Transverse colon (tissue), 4 donors: ENCODE measurements around the gene EFNA4. TPM values are rescaled to one million over a fixed set of nuclear protein-coding genes. Genes with fewer than 3 reads are reported as not detected.
A peak's percentile ranks its signal among the peaks of the same experiment; 100 is the strongest.

Source experiments
- DNase-seq: peaks from one replicate; pipeline ENCODE4 v3.0.0-alpha.2; 2019
- H3K27ac ChIP-seq, 4 donors: fragments of 200-600 bp; sonication (generic); 2 replicates each; pipeline ENCODE4 v1.5.1; 2016 to 2018; ENCODE audit warnings: inconsistent platforms in 4 of 4
- H3K27me3 ChIP-seq: fragments of 200-600 bp; sonication (generic); 2 replicates; pipeline ENCODE4 v1.5.1; 2017; ENCODE audit warnings: inconsistent platforms
- H3K36me3 ChIP-seq, 4 donors: fragments of 200-600 bp; sonication (generic); 2 replicates each; pipeline ENCODE4 v1.5.1; 2017 to 2019; ENCODE audit warnings: inconsistent platforms in 4 of 4
- H3K4me1 ChIP-seq, 4 donors: fragments of 200-600 bp; sonication (generic); 2 replicates each; pipeline ENCODE4 v1.5.1; 2017 to 2020; ENCODE audit warnings: inconsistent platforms in 4 of 4
- H3K4me3 ChIP-seq, 4 donors: fragments of 200-600 bp; sonication (generic); 1 replicate in 1 of 4; 2 replicates in 3 of 4; pipeline versions ENCODE4 v1.5.1 to v1.6.1; 2017 to 2019; ENCODE audit warnings: inconsistent platforms in 4 of 4
- H3K9me3 ChIP-seq, 2 donors: fragments of 200-600 bp; sonication (generic); 2 replicates each; pipeline ENCODE4 v1.5.1; 2017 to 2019; ENCODE audit warnings: inconsistent platforms in 2 of 2
- EP300 ChIP-seq: sonication (generic); formaldehyde crosslinking; IDR thresholded peaks from one replicate; pipeline ENCODE4 v1.6.1; 2017; ENCODE audit warnings: antibody characterized with exemption, low read depth
- POLR2A ChIP-seq: fragments of 450-650 bp; IDR thresholded peaks from one replicate; pipeline ENCODE4 v1.6.1; 2016; ENCODE audit warnings: antibody characterized with exemption, mild to moderate bottlenecking, moderate library complexity
- POLR2AphosphoS5 ChIP-seq, 3 donors: sonication (generic); formaldehyde crosslinking; IDR thresholded peaks; one replicate each; pipeline ENCODE4 v1.6.1; 2016; ENCODE audit warnings: antibody characterized with exemption in 3 of 3
- WGBS, 2 donors: methylation state at CpG; one replicate each; pipeline ENCODE4 v1.1.5; 2018; ENCODE audit warnings: low coverage in 1 of 2; 5-methylcytosine and 5-hydroxymethylcytosine counted together
- in situ Hi-C, 4 donors: fragments of 200-750 bp; cut with MboI; loops; one replicate each; pipeline versions ENCODE4 v1.15.0 to v1.15.1; 2017; ENCODE audit warnings: low sequenced_read_pairs in 3 of 4, low pct_ligation_motif_present in 1 of 4, low pct_unique_long_range_greater_than_20kb in 1 of 4
- intact Hi-C: fragments of 100-400 bp; cut with DNase I; formaldehyde crosslinking; loops from one replicate; pipeline ENCODE4 v1.15.1; 2023; ENCODE audit warnings: low total_unique reads
- total RNA-seq, 4 donors: library from RNA; depleted of rRNA; stranded (reverse); fragments of >200 nt; gene quantifications; one replicate each; pipeline ENCODE4 v1.1.0, GENCODE V29; 2016
- TF ChIP-seq, protein P1 (sequence below), 5 experiments: fragments of 200-600 bp in 3 of 5; fragments of 450-650 bp in 2 of 5; sonication (generic) in 3 of 5; IDR thresholded peaks; 1 replicate in 2 of 5; 2 replicates in 3 of 5; pipeline ENCODE4 v1.5.1; 2016 to 2017; ENCODE audit warnings: antibody characterized with exemption in 5 of 5, inconsistent platforms in 3 of 5, mild to moderate bottlenecking in 2 of 5, moderate library complexity in 1 of 5

Gene EFNA4
- total RNA-seq, 4 donors from 2014 or later = 18.3 to 57.2 (median 37.2) TPM

DNA sequence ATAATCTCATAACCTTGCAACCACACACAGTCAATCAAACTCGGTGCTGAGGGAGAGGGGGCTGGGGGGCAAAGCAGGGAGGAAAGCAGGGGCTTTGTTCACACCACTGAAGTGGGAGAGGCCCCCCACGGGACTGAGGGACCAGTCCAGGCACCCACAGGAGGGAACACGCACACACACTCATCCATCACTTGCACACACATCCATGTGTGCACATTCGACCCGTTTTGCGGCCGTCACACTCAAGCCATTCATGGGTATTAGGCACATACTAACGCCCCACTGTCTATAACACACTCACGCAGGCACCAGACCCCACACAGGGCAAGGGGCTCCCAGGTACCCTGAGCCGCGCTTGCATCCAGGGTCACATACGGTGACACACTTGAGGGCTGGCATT, 29.1 kb downstream of the EFNA4 start:
- in situ Hi-C loops (loop anchor here (5.0 to 10.0 kb wide), 2 partner anchors 72 to 75 kb away; no protein-coding TSS in a partner anchor), intact Hi-C loops (loop anchor here (5.0 kb wide), 1 partner anchor 35 kb away; the partner anchor contains the start of gene EFNA1)
- Histone ChIP-seq H3K4me3 (no peak overlapping the region), H3K27ac (no peak overlapping the region), H3K9me3 (no peaks in the 10 kb centered on the region), H3K36me3 (no peaks in the 10 kb centered on the region), H3K4me1 (peaks cover 12 to 26% (median 19%) of the 10 kb centered on the region in 4 donors), H3K27me3 (no peaks in the 10 kb centered on the region)
- 83% methylated on average over 12 of the region's 12 CpGs; no CpG with 5 or more reads in 1 of the 2 donors for WGBS, 2 donors
- TF ChIP-seq POLR2A (no peak), EP300 (no peak), POLR2AphosphoS5 (IDR thresholded peaks at IDR 0.05) (no peak)
- TF ChIP-seq, protein P1, sequence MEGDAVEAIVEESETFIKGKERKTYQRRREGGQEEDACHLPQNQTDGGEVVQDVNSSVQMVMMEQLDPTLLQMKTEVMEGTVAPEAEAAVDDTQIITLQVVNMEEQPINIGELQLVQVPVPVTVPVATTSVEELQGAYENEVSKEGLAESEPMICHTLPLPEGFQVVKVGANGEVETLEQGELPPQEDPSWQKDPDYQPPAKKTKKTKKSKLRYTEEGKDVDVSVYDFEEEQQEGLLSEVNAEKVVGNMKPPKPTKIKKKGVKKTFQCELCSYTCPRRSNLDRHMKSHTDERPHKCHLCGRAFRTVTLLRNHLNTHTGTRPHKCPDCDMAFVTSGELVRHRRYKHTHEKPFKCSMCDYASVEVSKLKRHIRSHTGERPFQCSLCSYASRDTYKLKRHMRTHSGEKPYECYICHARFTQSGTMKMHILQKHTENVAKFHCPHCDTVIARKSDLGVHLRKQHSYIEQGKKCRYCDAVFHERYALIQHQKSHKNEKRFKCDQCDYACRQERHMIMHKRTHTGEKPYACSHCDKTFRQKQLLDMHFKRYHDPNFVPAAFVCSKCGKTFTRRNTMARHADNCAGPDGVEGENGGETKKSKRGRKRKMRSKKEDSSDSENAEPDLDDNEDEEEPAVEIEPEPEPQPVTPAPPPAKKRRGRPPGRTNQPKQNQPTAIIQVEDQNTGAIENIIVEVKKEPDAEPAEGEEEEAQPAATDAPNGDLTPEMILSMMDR (IDR thresholded peaks at IDR 0.05) = no peak
- DNase-seq = no peak

DNA sequence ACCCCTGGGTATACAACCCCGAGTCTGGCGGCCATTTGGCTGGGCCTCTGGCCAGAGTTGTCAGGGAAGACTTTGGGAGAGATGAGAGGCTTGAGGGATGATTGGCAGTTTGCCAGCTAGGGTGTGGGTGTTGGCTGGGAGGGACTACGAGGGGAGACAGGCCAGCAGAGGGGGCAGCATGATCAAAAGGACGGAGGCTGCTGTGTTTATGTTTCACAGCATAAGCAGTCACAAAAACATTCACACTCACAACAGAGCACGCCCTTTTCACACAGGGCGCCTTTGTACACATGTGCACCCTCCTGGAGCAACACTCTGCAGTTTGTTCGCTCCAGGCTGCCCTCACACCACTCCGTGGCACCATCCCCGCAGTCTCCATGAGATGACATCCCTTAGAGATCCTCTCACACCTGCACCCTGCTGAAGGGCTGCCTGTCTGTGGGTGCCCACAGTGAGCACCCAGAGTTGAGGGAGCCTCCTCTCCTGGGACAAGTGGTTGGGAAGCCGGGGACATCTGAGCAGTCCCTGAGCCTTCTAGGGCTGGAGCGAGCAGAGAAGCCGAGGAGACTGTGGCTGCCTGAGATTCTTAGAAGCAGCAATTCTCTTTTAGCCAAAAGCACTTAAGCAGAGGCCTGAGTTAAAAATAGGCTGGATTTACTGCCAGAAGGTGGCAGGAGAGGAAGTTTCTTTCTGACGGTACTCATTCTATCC, 30.5 kb downstream of the EFNA4 start:
- Histone ChIP-seq H3K4me3 (no peak overlapping the region), H3K27me3 (no peaks in the 10 kb centered on the region), H3K36me3 (no peaks in the 10 kb centered on the region), H3K9me3 (no peaks in the 10 kb centered on the region), H3K27ac (peak overlapping the region; percentile 23 to 64 (median 50)), H3K4me1 (peaks cover 12 to 26% (median 19%) of the 10 kb centered on the region in 4 donors)
- DNase-seq = no peak
- intact Hi-C loops (loop anchor here (2.0 to 5.0 kb wide), 2 partner anchors 33 to 73 kb away; partner anchors contain the start of gene EFNA1), in situ Hi-C loops (loop anchor here (5.0 to 10.0 kb wide), 2 partner anchors 71 to 73 kb away; no protein-coding TSS in a partner anchor)
- TF ChIP-seq POLR2A = no peak
- TF ChIP-seq, protein P1 (IDR thresholded peaks at IDR 0.05) = peak; percentile 39 to 52 (median 40)
- WGBS, 2 donors = 21% methylated on average over 13 of the region's 13 CpGs; no CpG with 5 or more reads in 1 of the 2 donors

DNA sequence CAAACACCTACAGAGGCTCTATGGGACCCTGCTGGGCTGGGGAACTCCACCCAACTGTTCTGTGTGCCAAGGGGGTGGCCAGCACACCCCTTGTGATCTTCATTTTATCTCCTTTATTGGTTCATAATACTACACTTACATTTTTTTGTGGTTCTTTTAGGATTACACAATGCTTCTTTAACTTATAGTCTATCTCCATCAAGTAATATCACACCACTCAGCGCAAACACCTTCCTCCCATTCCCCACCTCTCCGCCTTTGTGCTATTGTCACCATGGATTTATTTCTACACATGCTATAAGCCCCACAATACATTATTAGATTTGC, 31.0 kb downstream of the EFNA4 start:
- TF ChIP-seq, protein P1 (IDR thresholded peaks at IDR 0.05) = peak in 1 of 5 experiments; percentile 2
- no peak for TF ChIP-seq POLR2A
- 38 to 68% methylated on average over 2 of the region's 2 CpGs for WGBS, 2 donors
- H3K27me3 ChIP-seq = no peaks in the 10 kb centered on the region
- H3K36me3 ChIP-seq = no peaks in the 10 kb centered on the region
- peak overlapping the region; percentile 23 to 64 (median 50) for H3K27ac ChIP-seq
- H3K4me1 ChIP-seq = peaks cover 12 to 26% (median 19%) of the 10 kb centered on the region in 4 donors
- intact Hi-C loops = loop anchor here (2.0 to 5.0 kb wide), 2 partner anchors 33 to 72 kb away; partner anchors contain the start of gene EFNA1
- no peak overlapping the region for H3K4me3 ChIP-seq
- no peak for DNase-seq
- in situ Hi-C loops = loop anchor here (5.0 to 10.0 kb wide), 2 partner anchors 70 to 73 kb away; no protein-coding TSS in a partner anchor
- no peaks in the 10 kb centered on the region for H3K9me3 ChIP-seq

DNA sequence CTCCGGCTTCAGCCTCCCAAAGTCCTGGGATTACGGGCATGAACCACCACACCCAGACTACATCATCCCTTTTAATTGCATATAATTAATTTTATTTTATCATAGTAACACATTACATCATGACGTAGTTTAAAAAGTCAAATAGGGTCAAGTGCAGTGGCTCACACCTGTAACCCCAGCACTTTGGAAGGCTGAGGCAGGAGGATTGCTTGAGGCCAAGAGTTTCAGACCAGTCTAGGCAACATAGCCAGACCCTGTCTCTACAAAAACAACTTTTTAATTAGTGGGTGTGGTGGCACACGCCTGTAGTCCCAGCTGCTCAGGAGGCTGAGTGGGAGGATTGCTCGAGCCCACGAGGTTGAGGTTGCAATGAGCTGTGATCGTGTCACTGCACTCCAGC, 35.8 kb downstream of the EFNA4 start:
- no peak overlapping the region for H3K27ac ChIP-seq
- H3K9me3 ChIP-seq = no peaks in the 10 kb centered on the region
- H3K4me3 ChIP-seq = no peak overlapping the region
- 69% methylated on average over 6 to 7 of the region's 7 CpGs for WGBS, 2 donors
- no peak for TF ChIP-seq EP300
- TF ChIP-seq POLR2AphosphoS5 (IDR thresholded peaks at IDR 0.05) = no peak
- no peak for TF ChIP-seq POLR2A
- TF ChIP-seq, protein P1 (IDR thresholded peaks at IDR 0.05) = no peak
- intact Hi-C loops = no loop called here
- no peak for DNase-seq
- no peaks in the 10 kb centered on the region for H3K27me3 ChIP-seq
- in situ Hi-C loops = loop anchor here in 1 of 4 donors (10.0 kb wide), 1 partner anchor 65 kb away; no protein-coding TSS in a partner anchor
- no peaks in the 10 kb centered on the region for H3K36me3 ChIP-seq
- peaks cover 3 to 22% (median 11%) of the 10 kb centered on the region in 4 donors for H3K4me1 ChIP-seq
